VCaP (cell line): ENCODE data around the gene NIT2.

Experiments used
- H3K27ac ChIP-seq: fragments of 450-650 bp; 2 replicates; pipeline ENCODE4 v1.5.1; 2017
- CTCF ChIP-seq: fragments of 450-650 bp; conservative IDR thresholded peaks from 2 replicates; pipeline ENCODE4 v1.5.1; 2017; ENCODE audit warnings: mild to moderate bottlenecking, moderate library complexity

NIT2 gene, protein sequence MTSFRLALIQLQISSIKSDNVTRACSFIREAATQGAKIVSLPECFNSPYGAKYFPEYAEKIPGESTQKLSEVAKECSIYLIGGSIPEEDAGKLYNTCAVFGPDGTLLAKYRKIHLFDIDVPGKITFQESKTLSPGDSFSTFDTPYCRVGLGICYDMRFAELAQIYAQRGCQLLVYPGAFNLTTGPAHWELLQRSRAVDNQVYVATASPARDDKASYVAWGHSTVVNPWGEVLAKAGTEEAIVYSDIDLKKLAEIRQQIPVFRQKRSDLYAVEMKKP

DNA sequence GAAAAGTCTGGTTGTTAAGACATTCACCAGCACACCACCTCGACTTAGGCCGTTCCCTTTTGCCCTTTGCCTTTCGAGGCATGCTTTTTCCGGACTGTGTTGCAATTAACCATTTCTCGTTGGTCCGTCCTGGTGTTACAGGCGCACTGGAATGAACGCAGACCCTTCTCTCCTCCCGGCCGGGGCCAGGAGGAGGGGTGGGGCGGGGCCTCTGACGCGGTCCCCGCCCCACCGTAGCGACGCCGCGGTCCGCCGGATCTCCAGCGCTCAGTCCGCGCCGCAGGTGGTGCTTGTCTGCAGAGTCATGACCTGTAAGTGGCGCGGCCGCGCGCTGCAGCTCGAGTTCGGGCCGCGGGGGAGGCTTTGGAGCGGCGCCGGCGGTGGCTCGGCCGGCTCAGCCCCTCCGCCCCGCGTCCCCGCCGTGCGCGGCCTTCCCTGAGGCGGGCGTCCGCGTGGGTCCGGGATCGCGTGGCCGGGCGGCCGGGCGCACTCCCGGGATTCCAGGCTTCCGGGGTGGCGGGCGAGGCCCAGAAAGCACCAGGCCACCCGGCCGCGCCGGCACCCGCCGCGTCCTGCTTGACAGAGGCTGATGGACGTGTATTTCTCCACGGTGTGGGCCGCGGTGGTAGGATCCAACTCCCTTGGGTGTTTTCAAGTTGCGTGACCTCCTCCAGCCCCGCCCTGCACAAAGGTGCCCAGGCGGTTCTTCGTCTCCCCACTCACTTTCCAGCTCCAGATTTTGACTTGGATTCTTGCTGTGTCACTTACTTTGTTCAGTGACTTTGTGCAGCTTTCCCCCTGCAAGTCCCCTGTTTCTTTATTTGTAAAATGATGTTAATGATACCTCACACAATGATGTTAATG, at the start of gene NIT2:
Gene NIT2 (plus strand): TSS at position 270 of the 864 bp plus-strand sequence. CDS start 35 bp downstream, at position 305.
- TF ChIP-seq CTCF, result no peak
- peak within 1 kb of the TSS; percentile 83 for H3K27ac ChIP-seq

DNA sequence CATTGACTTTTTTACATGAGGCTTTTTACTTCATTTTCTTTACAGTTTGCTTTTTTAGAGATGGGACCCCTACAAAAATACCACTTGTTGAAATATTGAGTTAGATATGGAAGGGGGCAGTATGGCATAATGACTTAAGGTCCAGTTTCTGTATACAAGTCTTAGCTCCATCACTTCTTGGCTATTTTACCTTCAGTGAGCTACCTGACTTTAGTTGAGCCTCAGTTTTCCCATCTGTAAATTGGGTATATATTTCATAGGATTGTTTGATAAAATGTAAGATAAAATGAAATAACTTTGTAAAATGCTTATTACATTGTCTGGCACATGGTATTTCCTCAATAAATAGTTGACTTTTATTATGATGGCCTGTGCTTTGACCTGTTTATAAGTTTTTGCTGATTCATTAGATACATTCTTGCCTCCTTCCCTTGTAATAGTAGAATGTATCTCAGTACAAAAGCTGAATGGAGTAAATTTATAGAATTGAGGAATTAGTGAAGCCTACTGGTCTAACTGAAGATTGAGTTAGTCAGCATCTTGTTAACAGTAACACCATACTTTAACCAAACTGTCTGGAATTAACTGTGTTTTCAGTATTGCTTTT, 46.2 kb upstream of the NIT2 start:
- no peak overlapping the region for H3K27ac ChIP-seq
- TF ChIP-seq CTCF, result no peak

DNA sequence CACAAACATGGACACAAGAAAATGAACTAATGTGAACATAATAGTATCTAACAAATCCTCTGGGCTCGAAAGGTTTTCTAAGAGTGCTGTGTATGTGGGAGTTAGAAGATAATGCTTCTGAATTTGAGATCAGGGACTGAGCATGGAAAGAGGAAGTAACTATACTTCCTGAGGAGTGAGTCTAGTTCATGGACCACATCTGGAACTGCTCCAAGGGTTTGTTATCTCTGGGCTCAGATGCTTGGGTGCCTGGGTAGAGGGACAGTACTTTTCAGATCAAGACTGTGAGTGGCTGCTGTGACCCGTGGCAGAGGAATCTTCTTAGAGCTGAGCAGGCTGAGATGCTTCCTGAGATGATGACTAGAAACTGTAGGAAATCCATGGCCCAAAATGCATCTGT, 45.2 kb upstream of the NIT2 start:
- no peak for TF ChIP-seq CTCF
- H3K27ac ChIP-seq, result no peak overlapping the region

GRCh38 chr3:100295089-100295488, 39.5 kb upstream of the NIT2 start:
- no peak for TF ChIP-seq CTCF
- no peak overlapping the region for H3K27ac ChIP-seq

DNA sequence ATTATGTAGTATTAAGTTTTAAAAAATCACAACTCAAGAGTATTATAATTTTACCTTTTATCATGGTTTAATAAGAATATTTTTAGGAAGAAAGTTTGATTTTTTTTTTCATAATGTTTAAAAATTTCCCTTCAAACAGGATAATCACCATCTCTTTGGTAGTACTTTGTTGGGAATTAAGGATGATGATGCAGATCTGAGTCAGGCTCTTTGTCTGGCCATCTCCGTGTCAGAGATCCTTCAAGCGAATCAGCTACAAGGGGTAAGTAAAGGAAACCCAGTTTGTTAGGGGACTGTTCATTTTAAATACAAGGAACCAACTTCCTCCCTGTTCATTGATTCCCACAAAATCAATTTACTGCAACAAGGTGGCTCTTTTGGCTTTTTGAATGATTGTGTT, 36.8 kb upstream of the NIT2 start:
- no peak overlapping the region for H3K27ac ChIP-seq
- TF ChIP-seq CTCF, result no peak

DNA sequence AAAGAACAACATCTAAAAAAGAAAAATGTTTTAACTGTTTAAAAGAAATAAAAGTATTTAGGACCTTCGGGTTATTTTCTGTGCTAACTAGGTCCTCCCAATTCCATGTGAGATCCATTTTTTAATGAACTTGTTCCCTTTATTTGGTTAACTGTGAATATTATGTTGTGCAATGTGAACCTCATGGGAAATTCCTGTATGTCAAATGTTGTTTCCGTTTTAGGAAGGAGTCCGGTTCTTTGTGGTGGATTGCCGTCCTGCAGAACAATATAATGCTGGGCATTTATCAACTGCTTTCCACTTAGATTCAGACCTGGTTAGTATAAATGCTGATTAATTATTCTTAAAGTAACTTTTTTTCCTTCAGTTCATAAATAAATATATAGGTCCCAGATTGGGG, 35.5 kb upstream of the NIT2 start:
- no peak for TF ChIP-seq CTCF
- no peak overlapping the region for H3K27ac ChIP-seq

GRCh38 chr3:100306695-100307094, 27.9 kb upstream of the NIT2 start:
- TF ChIP-seq CTCF, result no peak
- no peak overlapping the region for H3K27ac ChIP-seq
